ENCODE data around the gene SPP1.

Gene SPP1

DNA sequence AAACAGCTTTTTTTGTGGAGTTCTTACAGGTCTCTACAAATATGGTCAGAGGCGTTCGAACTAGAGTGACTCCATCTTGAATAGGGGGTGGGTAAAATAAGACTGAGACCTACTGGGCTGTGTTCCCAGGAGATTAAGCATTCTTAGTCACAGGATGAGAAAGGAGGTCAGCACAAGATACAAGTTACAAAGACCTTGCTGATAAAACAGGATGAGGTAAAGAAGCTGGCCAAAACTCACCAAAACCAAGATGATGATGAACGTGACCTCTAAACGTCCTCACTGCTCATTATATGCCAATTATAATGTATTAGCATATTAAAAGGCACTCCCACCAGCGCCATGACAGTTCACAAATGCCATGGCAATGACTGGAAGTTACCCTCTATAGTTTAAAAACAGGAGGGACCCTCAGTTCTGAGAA is 42.8 kb upstream of the SPP1 start:
- DNase-seq: no peak
- Histone ChIP-seq H2BK15ac (ENCODE audit: low read depth, poor library complexity, severe bottlenecking) (no peak overlapping the region), H2BK12ac (ENCODE audit: low read length in 2 of 2) (no peak overlapping the region)

GRCh38 chr4:87933337-87933736 is 42.2 kb upstream of the SPP1 start:
- H3K9ac ChIP-seq (ENCODE audit: low read length): no peak overlapping the region
- peaks cover 0 to 4% of the 10 kb centered on the region in 2 experiments for H3K27me3 ChIP-seq (ENCODE audit: control insufficient read depth in 1 of 2, insufficient read depth in 1 of 2, low read length in 2 of 2)
- no peak overlapping the region for H3K4me3 ChIP-seq (ENCODE audit: insufficient read depth in 1 of 2, low read depth in 1 of 2, low read length in 2 of 2)
- DNase-seq: no peak
- no peak overlapping the region for H3K4me2 ChIP-seq (ENCODE audit: low read length, poor library complexity, severe bottlenecking)
- no CpG with 5 or more reads among the region's 1 CpG for WGBS
- H3K4ac ChIP-seq (ENCODE audit: low read depth in 1 of 2, low read length in 2 of 2): no peak overlapping the region
- H4K8ac ChIP-seq (ENCODE audit: low read length): no peak overlapping the region
- H3K4me1 ChIP-seq (ENCODE audit: control insufficient read depth, insufficient read depth, low read depth, low read length): no peaks in the 10 kb centered on the region
- no peak overlapping the region for H4K91ac ChIP-seq (ENCODE audit: low read length)
- peaks cover 17% of the 10 kb centered on the region for H3K9me3 ChIP-seq (ENCODE audit: control insufficient read depth, low read length)
- no peak overlapping the region for H3K14ac ChIP-seq (ENCODE audit: low read length in 2 of 2)
- H2AFZ ChIP-seq (ENCODE audit: low read depth, low read length): no peak overlapping the region
- no peak overlapping the region for H2AK5ac ChIP-seq (ENCODE audit: low read length, severe bottlenecking)
- no peak overlapping the region for H2BK15ac ChIP-seq (ENCODE audit: low read depth, poor library complexity, severe bottlenecking)
- no peaks in the 10 kb centered on the region for H3K79me1 ChIP-seq (replicated peaks; ENCODE audit: low read length, poor library complexity, severe bottlenecking)
- no peak overlapping the region for H3K18ac ChIP-seq (ENCODE audit: low read depth in 1 of 2, low read length in 2 of 2)
- no peak overlapping the region for H2BK120ac ChIP-seq (ENCODE audit: low read depth, low read length)
- H3K23ac ChIP-seq (ENCODE audit: low read length in 2 of 2): no peak overlapping the region
- H2BK5ac ChIP-seq (ENCODE audit: low read depth, low read length, poor library complexity, severe bottlenecking): no peak overlapping the region
- no peak overlapping the region for H2BK12ac ChIP-seq (ENCODE audit: low read length in 2 of 2)
- no peak overlapping the region for H3K27ac ChIP-seq (ENCODE audit: low read length, poor library complexity, severe bottlenecking)
- H3K36me3 ChIP-seq (ENCODE audit: control insufficient read depth in 1 of 2, insufficient read depth in 2 of 2, low read depth in 1 of 2, low read length in 2 of 2): no peaks in the 10 kb centered on the region

More for the DNA sequence above, 42.8 kb upstream of the SPP1 start:
- Histone ChIP-seq H3K23ac (ENCODE audit: low read length in 2 of 2) (no peak overlapping the region), H3K4me1 (ENCODE audit: control insufficient read depth, insufficient read depth, low read depth, low read length) (no peaks in the 10 kb centered on the region), H3K27ac (ENCODE audit: low read length, poor library complexity, severe bottlenecking) (no peak overlapping the region), H2BK120ac (ENCODE audit: low read depth, low read length) (no peak overlapping the region), H3K14ac (ENCODE audit: low read length in 2 of 2) (no peak overlapping the region), H3K79me1 (replicated peaks; ENCODE audit: low read length, poor library complexity, severe bottlenecking) (no peaks in the 10 kb centered on the region), H3K27me3 (ENCODE audit: control insufficient read depth in 1 of 2, insufficient read depth in 1 of 2, low read length in 2 of 2) (no peaks in the 10 kb centered on the region), H3K4me3 (ENCODE audit: insufficient read depth in 1 of 2, low read depth in 1 of 2, low read length in 2 of 2) (no peak overlapping the region), H3K9ac (ENCODE audit: low read length) (no peak overlapping the region), H3K18ac (ENCODE audit: low read depth in 1 of 2, low read length in 2 of 2) (no peak overlapping the region), H3K9me3 (ENCODE audit: control insufficient read depth, low read length) (peaks cover 17% of the 10 kb centered on the region), H3K4ac (ENCODE audit: low read depth in 1 of 2, low read length in 2 of 2) (no peak overlapping the region), H2BK5ac (ENCODE audit: low read depth, low read length, poor library complexity, severe bottlenecking) (no peak overlapping the region), H3K36me3 (ENCODE audit: control insufficient read depth in 1 of 2, insufficient read depth in 2 of 2, low read depth in 1 of 2, low read length in 2 of 2) (no peaks in the 10 kb centered on the region), H2AFZ (ENCODE audit: low read depth, low read length) (no peak overlapping the region), H2AK5ac (ENCODE audit: low read length, severe bottlenecking) (no peak overlapping the region), H4K8ac (ENCODE audit: low read length) (no peak overlapping the region), H4K91ac (ENCODE audit: low read length) (no peak overlapping the region), H3K4me2 (ENCODE audit: low read length, poor library complexity, severe bottlenecking) (no peak overlapping the region)
- WGBS: 75% methylated on average over 5 of the region's 5 CpGs

GRCh38 chr4:87934157-87934704 is 41.3 kb upstream of the SPP1 start:
- H2BK5ac ChIP-seq (ENCODE audit: low read depth, low read length, poor library complexity, severe bottlenecking): no peak overlapping the region
- no peak overlapping the region for H2BK120ac ChIP-seq (ENCODE audit: low read depth, low read length)
- H2AFZ ChIP-seq (ENCODE audit: low read depth, low read length): no peak overlapping the region
- H3K18ac ChIP-seq (ENCODE audit: low read depth in 1 of 2, low read length in 2 of 2): no peak overlapping the region
- H3K27me3 ChIP-seq (ENCODE audit: control insufficient read depth in 1 of 2, insufficient read depth in 1 of 2, low read length in 2 of 2): peaks cover 0 to 7% of the 10 kb centered on the region in 2 experiments
- H3K79me1 ChIP-seq (replicated peaks; ENCODE audit: low read length, poor library complexity, severe bottlenecking): no peaks in the 10 kb centered on the region
- no peak overlapping the region for H3K23ac ChIP-seq (ENCODE audit: low read length in 2 of 2)
- WGBS: 90% methylated on average over 2 of the region's 2 CpGs
- no peak overlapping the region for H2AK5ac ChIP-seq (ENCODE audit: low read length, severe bottlenecking)
- no peak overlapping the region for H4K91ac ChIP-seq (ENCODE audit: low read length)
- H3K4me2 ChIP-seq (ENCODE audit: low read length, poor library complexity, severe bottlenecking): no peak overlapping the region
- no peak overlapping the region for H3K14ac ChIP-seq (ENCODE audit: low read length in 2 of 2)
- no peak for DNase-seq
- H2BK15ac ChIP-seq (ENCODE audit: low read depth, poor library complexity, severe bottlenecking): no peak overlapping the region
- no peak overlapping the region for H2BK12ac ChIP-seq (ENCODE audit: low read length in 2 of 2)
- no peak overlapping the region for H3K27ac ChIP-seq (ENCODE audit: low read length, poor library complexity, severe bottlenecking)
- H3K9me3 ChIP-seq (ENCODE audit: control insufficient read depth, low read length): peaks cover 17% of the 10 kb centered on the region
- no peaks in the 10 kb centered on the region for H3K4me1 ChIP-seq (ENCODE audit: control insufficient read depth, insufficient read depth, low read depth, low read length)
- no peak overlapping the region for H3K9ac ChIP-seq (ENCODE audit: low read length)
- no peak overlapping the region for H4K8ac ChIP-seq (ENCODE audit: low read length)
- no peak overlapping the region for H3K4ac ChIP-seq (ENCODE audit: low read depth in 1 of 2, low read length in 2 of 2)
- no peak overlapping the region for H3K4me3 ChIP-seq (ENCODE audit: insufficient read depth in 1 of 2, low read depth in 1 of 2, low read length in 2 of 2)
- no peaks in the 10 kb centered on the region for H3K36me3 ChIP-seq (ENCODE audit: control insufficient read depth in 1 of 2, insufficient read depth in 2 of 2, low read depth in 1 of 2, low read length in 2 of 2)

- no CpG with 5 or more reads among the region's 2 CpGs for whole genome bisulfite sequencing
- no peak overlapping the region for H2AFZ ChIP-seq (ENCODE audit: low read depth, low read length)
Measured at GRCh38 chr4:87934973-87935372, 40.5 kb upstream of the SPP1 start.

More at GRCh38 chr4:87934973-87935372, 40.5 kb upstream of the SPP1 start:
- peaks cover 0 to 13% of the 10 kb centered on the region in 2 experiments for H3K27me3 ChIP-seq (ENCODE audit: control insufficient read depth in 1 of 2, insufficient read depth in 1 of 2, low read length in 2 of 2)
- H3K4ac ChIP-seq (ENCODE audit: low read depth in 1 of 2, low read length in 2 of 2): no peak overlapping the region
- DNase-seq: no peak
- no peak overlapping the region for H3K14ac ChIP-seq (ENCODE audit: low read length in 2 of 2)
- H3K4me3 ChIP-seq (ENCODE audit: insufficient read depth in 1 of 2, low read depth in 1 of 2, low read length in 2 of 2): no peak overlapping the region
- H4K8ac ChIP-seq (ENCODE audit: low read length): no peak overlapping the region
- no peak overlapping the region for H3K27ac ChIP-seq (ENCODE audit: low read length, poor library complexity, severe bottlenecking)
- no peak overlapping the region for H3K18ac ChIP-seq (ENCODE audit: low read depth in 1 of 2, low read length in 2 of 2)
- no peaks in the 10 kb centered on the region for H3K4me1 ChIP-seq (ENCODE audit: control insufficient read depth, insufficient read depth, low read depth, low read length)
- no peak overlapping the region for H2BK120ac ChIP-seq (ENCODE audit: low read depth, low read length)
- no peaks in the 10 kb centered on the region for H3K36me3 ChIP-seq (ENCODE audit: control insufficient read depth in 1 of 2, insufficient read depth in 2 of 2, low read depth in 1 of 2, low read length in 2 of 2)
- peaks cover 17% of the 10 kb centered on the region for H3K9me3 ChIP-seq (ENCODE audit: control insufficient read depth, low read length)
- no peaks in the 10 kb centered on the region for H3K79me1 ChIP-seq (replicated peaks; ENCODE audit: low read length, poor library complexity, severe bottlenecking)
- H2BK15ac ChIP-seq (ENCODE audit: low read depth, poor library complexity, severe bottlenecking): no peak overlapping the region
- H2BK5ac ChIP-seq (ENCODE audit: low read depth, low read length, poor library complexity, severe bottlenecking): no peak overlapping the region
- no peak overlapping the region for H2AK5ac ChIP-seq (ENCODE audit: low read length, severe bottlenecking)
- no peak overlapping the region for H4K91ac ChIP-seq (ENCODE audit: low read length)
- H3K4me2 ChIP-seq (ENCODE audit: low read length, poor library complexity, severe bottlenecking): no peak overlapping the region
- H2BK12ac ChIP-seq (ENCODE audit: low read length in 2 of 2): no peak overlapping the region
- H3K9ac ChIP-seq (ENCODE audit: low read length): no peak overlapping the region
- no peak overlapping the region for H3K23ac ChIP-seq (ENCODE audit: low read length in 2 of 2)

Data from mesenchymal stem cell (in vitro differentiated cells and primary cell).